GM10248 (cell line): ENCODE results near the gene TBL3.
A peak's percentile ranks its signal among the peaks of the same experiment; 100 is the strongest.

ENCODE experiments used
- CTCF ChIA-PET: fragments of 300-600 bp; sonication (Branson Sonifier 250); formaldehyde crosslinking; extraction: SDS; loops from one replicate; lab custom pipeline; 2021; ENCODE audit warnings: antibody characterized with exemption; lab: Yijun Ruan, JAX
- POLR2A ChIA-PET: fragments of 350-650 bp; sonication (Branson Sonifier 250); formaldehyde crosslinking; extraction: SDS; loops from one replicate; lab custom pipeline; 2020; ENCODE audit warnings: antibody characterized with exemption; lab: Yijun Ruan, JAX
- DNase-seq: peaks from one replicate; pipeline ENCODE4 v3.0.0; 2012; ENCODE audit errors: extremely low spot score
- CTCF ChIP-seq: IDR thresholded peaks from 2 replicates; pipeline ENCODE4 v1.5.1; 2012; ENCODE audit warnings: mild to moderate bottlenecking, low read depth; ENCODE audit errors: extremely low read depth, missing control alignments, control extremely low read depth

The TBL3 gene

GRCh38 chr16:2019518-2019920, 47.7 kb downstream of the TBL3 start, which contains the start of gene NPW:
NPW (plus strand) TSS chr16:2019785.
- no peak for DNase-seq
- ChIA-PET CTCF (interaction anchor here (1.3 to 7.1 kb wide), 4 partner anchors 11 to 133 kb away, joined by 4 to 78 read pairs (median 41); partner anchors contain the start of genes RAB26 and TRAF7), POLR2A (interaction anchor here (1.6 kb wide), 1 partner anchor 136 kb away, joined by 4 read pairs; the partner anchor contains the start of gene TRAF7)
- TF ChIP-seq CTCF: no peak

GRCh38 chr16:2019921-2020831, 48.3 kb downstream of the TBL3 start:
- CTCF ChIA-PET: interaction anchor here (1.3 to 7.1 kb wide), 5 partner anchors 11 to 133 kb away, joined by 4 to 78 read pairs (median 18); partner anchors contain the start of genes RAB26 and TRAF7
- POLR2A ChIA-PET: interaction anchor here (0.5 to 1.6 kb wide), 3 partner anchors 132 to 135 kb away, joined by 4 to 8 read pairs (median 5); partner anchors contain the start of gene TRAF7
- DNase-seq: no peak
- TF ChIP-seq CTCF: no peak

- no peak for TF ChIP-seq CTCF
- no peak for DNase-seq
- CTCF ChIA-PET: interaction anchor here (0.7 to 7.1 kb wide), 25 partner anchors 9 to 464 kb away, joined by 3 to 78 read pairs (median 4); partner anchors contain the start of genes ECI1, NTHL1, TRAF7 and TSC2
- POLR2A ChIA-PET: interaction anchor here (0.7 to 2.0 kb wide), 2 partner anchors 133 to 239 kb away, joined by 4 to 12 read pairs; partner anchors contain the start of gene TRAF7
Observed at GRCh38 chr16:2022723-2023091, 50.9 kb downstream of the TBL3 start.

GRCh38 chr16:2023092-2024031, 51.5 kb downstream of the TBL3 start:
- DNase-seq: peak; percentile 98
- peak; percentile 95 for TF ChIP-seq CTCF
- ChIA-PET POLR2A (interaction anchor here (2.0 kb wide), 1 partner anchor 132 kb away, joined by 12 read pairs; the partner anchor contains the start of gene TRAF7), CTCF (interaction anchor here (0.7 to 7.1 kb wide), 27 partner anchors 8 to 463 kb away, joined by 3 to 78 read pairs (median 4); partner anchors contain the start of genes ECI1, NTHL1, RAB26 and TRAF7)

GRCh38 chr16:2024032-2024420, 52.2 kb downstream of the TBL3 start:
- POLR2A ChIA-PET: interaction anchor here (2.0 kb wide), 1 partner anchor 131 kb away, joined by 12 read pairs; the partner anchor contains the start of gene TRAF7
- CTCF ChIA-PET: interaction anchor here (0.8 to 7.1 kb wide), 13 partner anchors 11 to 227 kb away, joined by 3 to 78 read pairs (median 4); partner anchors contain the start of genes ECI1, NTHL1, PKD1 and RAB26
- DNase-seq: no peak
- TF ChIP-seq CTCF: no peak
